Vagina (tissue), 2 donors: ENCODE measurements around the gene ARHGAP26. TPM values are rescaled to one million over a fixed set of nuclear protein-coding genes. Genes with fewer than 3 reads are reported as not detected.

ENCODE experiments used
- DNase-seq, 2 donors: peaks; one replicate each; pipeline ENCODE4 v3.0.0-alpha.2; 2017; ENCODE audit errors: extremely low spot score in 2 of 2
- H3K27ac ChIP-seq: fragments of 200-600 bp; sonication (generic); one replicate; pipeline ENCODE4 v1.5.1; 2019
- H3K27me3 ChIP-seq: fragments of 200-600 bp; sonication (generic); one replicate; pipeline ENCODE4 v1.5.1; 2019
- H3K36me3 ChIP-seq, 2 donors: fragments of 200-600 bp; sonication (generic); one replicate each; pipeline ENCODE4 v1.5.1; 2017 to 2019
- H3K4me1 ChIP-seq: fragments of 200-600 bp; sonication (generic); one replicate; pipeline ENCODE4 v1.5.1; 2019
- H3K4me3 ChIP-seq, 2 donors: fragments of 200-600 bp; sonication (generic); 1 replicate in 1 of 2; 2 replicates in 1 of 2; pipeline ENCODE4 v1.5.1; 2016 to 2019
- H3K9me3 ChIP-seq: fragments of 200-600 bp; sonication (generic); one replicate; pipeline ENCODE4 v1.5.1; 2019
- POLR2A ChIP-seq, 2 donors: fragments of 450-650 bp; IDR thresholded peaks; one replicate each; pipeline ENCODE4 v1.6.1; 2017; ENCODE audit warnings: antibody characterized with exemption in 2 of 2, mild to moderate bottlenecking in 2 of 2, moderate library complexity in 2 of 2
- POLR2AphosphoS5 ChIP-seq, 2 donors: sonication (generic); formaldehyde crosslinking; IDR thresholded peaks; one replicate each; pipeline ENCODE4 v1.9.0; 2017; ENCODE audit warnings: antibody characterized with exemption in 2 of 2, mild to moderate bottlenecking in 2 of 2, low read depth in 1 of 2; ENCODE audit not compliant: insufficient read depth in 1 of 2
- intact Hi-C: fragments of 100-400 bp; cut with DNase I; formaldehyde crosslinking; loops from one replicate; pipeline ENCODE4 v1.15.1; 2023
- total RNA-seq: library from RNA; depleted of rRNA; stranded (reverse); fragments of >200 nt; gene quantifications from one replicate; pipeline ENCODE4 v1.2.3, GENCODE V29; 2016
- TF ChIP-seq, protein P1 (sequence below), 3 experiments: fragments of 450-650 bp in 2 of 3; fragments of 200-600 bp in 1 of 3; sonication (generic) in 1 of 3; IDR thresholded peaks; one replicate each; pipeline ENCODE4 v1.5.1; 2017 to 2019; ENCODE audit warnings: antibody characterized with exemption in 3 of 3, mild to moderate bottlenecking in 2 of 3, moderate library complexity in 2 of 3

ARHGAP26 gene
- total RNA-seq, 1 donor from 2014 or later: 42.5 TPM

DNA sequence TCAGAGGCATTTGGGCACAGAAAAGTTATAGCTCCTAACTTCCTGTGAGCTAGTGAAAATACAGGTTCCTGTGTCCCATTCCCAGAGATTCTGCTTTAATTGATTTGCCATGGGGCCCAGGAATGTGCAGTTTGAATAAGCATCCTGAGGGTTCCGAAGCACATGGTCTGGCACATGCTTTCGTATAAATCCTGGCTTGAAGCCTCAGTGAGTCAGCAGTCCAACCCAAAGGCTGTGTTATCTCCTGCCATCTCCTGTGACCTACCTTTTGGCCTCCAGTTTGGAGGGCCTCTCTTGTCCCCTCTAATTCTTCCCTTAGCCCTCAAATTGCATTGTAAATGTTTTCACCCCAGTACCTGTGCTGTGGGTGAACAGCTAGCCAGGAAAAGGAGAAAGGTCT, 449.5 kb downstream of the ARHGAP26 start:
- Histone ChIP-seq H3K9me3 (no peaks in the 10 kb centered on the region), H3K4me1 (no peaks in the 10 kb centered on the region), H3K27ac (no peak overlapping the region), H3K27me3 (no peaks in the 10 kb centered on the region), H3K36me3 (peaks cover 0 to 11% of the 10 kb centered on the region in 2 donors), H3K4me3 (no peak overlapping the region)
- peak in 1 of 2 donors; percentile 34 for DNase-seq
- intact Hi-C loops: no loop called here
- TF ChIP-seq, protein P1, sequence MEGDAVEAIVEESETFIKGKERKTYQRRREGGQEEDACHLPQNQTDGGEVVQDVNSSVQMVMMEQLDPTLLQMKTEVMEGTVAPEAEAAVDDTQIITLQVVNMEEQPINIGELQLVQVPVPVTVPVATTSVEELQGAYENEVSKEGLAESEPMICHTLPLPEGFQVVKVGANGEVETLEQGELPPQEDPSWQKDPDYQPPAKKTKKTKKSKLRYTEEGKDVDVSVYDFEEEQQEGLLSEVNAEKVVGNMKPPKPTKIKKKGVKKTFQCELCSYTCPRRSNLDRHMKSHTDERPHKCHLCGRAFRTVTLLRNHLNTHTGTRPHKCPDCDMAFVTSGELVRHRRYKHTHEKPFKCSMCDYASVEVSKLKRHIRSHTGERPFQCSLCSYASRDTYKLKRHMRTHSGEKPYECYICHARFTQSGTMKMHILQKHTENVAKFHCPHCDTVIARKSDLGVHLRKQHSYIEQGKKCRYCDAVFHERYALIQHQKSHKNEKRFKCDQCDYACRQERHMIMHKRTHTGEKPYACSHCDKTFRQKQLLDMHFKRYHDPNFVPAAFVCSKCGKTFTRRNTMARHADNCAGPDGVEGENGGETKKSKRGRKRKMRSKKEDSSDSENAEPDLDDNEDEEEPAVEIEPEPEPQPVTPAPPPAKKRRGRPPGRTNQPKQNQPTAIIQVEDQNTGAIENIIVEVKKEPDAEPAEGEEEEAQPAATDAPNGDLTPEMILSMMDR (IDR thresholded peaks at IDR 0.05): no peak
- TF ChIP-seq POLR2AphosphoS5 (IDR thresholded peaks at IDR 0.05; ENCODE audit: insufficient read depth in 1 of 2, low read depth in 1 of 2) (no peak), POLR2A (IDR thresholded peaks at IDR 0.05) (no peak)

- no peak for TF ChIP-seq POLR2A (IDR thresholded peaks at IDR 0.05)
- TF ChIP-seq POLR2AphosphoS5 (IDR thresholded peaks at IDR 0.05; ENCODE audit: insufficient read depth in 1 of 2, low read depth in 1 of 2): no peak
- peaks cover 0 to 11% of the 10 kb centered on the region in 2 donors for H3K36me3 ChIP-seq
- no peak overlapping the region for H3K27ac ChIP-seq
- H3K27me3 ChIP-seq: no peaks in the 10 kb centered on the region
- no peaks in the 10 kb centered on the region for H3K4me1 ChIP-seq
- H3K4me3 ChIP-seq: no peak overlapping the region
- H3K9me3 ChIP-seq: no peaks in the 10 kb centered on the region
- intact Hi-C loops: no loop called here
- DNase-seq: no peak
Observed at GRCh38 chr5:143220748-143221251, 450.6 kb downstream of the ARHGAP26 start.

DNA sequence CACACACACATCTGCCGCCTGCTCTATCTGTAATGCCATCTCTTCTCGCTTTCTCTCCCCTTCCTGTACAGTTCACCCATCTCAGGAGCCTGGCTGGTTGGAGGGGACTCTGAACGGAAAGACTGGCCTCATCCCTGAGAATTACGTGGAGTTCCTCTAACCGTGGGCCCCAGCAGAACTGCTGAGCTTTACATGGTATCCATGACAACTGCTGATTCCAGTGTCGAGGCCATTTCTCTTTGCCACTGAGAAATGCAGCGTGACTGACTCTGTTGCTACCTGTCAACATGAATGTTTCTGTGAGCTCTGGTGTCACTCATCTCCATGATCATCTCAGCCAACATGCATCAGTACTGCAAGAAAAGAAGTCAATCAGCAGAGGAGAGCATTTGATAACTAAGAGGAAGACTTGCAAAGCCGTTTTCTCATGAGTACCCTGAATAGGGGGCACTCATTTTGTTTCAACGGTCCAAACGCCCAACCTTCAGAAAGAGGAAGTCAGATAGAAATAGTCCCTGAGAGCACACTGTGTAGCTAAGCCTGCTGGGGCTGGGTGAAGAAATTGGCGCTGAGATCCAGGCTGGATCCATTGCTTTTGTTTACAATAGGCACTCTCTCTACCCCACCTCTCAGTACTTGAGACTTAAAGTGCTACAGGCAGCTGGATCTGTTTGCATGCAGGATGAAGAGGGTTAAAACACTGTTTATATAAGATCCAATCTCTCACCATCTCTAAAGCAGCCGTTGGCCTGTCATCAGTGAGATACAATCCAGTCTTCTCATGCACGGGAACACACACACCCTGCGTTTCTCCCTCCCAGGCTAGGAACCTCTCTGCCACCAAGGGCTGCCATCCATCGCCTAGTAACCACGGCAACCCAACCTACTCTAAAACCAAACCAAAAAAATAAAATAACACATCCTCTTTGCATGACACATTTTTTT, 452.4 kb downstream of the ARHGAP26 start:
- H3K36me3 ChIP-seq: peaks cover 0 to 6% of the 10 kb centered on the region in 2 donors
- intact Hi-C loops: no loop called here

DNA sequence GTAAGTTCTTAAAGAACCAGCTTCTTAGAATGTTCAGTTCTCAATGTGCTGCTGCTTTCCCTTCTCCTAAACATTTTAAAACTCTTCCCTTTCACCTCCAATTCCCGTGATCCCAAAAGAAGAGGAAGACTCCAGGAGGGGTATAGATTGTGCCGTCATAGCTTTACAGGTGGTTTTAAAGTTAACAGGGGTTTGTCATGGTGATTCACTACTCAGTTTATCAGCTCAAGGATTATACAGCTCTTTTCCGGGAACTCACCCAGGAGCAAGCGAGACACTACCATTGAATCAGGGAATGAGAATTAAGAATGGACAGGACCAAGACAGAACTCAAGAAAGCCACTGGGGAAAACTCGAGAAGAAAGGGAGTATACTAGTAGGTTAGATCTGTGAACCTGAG, 454.5 kb downstream of the ARHGAP26 start:
- no peak overlapping the region for H3K4me3 ChIP-seq
- no peak for DNase-seq
- H3K9me3 ChIP-seq: no peaks in the 10 kb centered on the region
- no peak overlapping the region for H3K27ac ChIP-seq
- no peaks in the 10 kb centered on the region for H3K27me3 ChIP-seq
- TF ChIP-seq, protein P1 (IDR thresholded peaks at IDR 0.05): no peak
- TF ChIP-seq POLR2A (IDR thresholded peaks at IDR 0.05): no peak
- peaks cover 0 to 6% of the 10 kb centered on the region in 2 donors for H3K36me3 ChIP-seq
- no peaks in the 10 kb centered on the region for H3K4me1 ChIP-seq
- intact Hi-C loops: no loop called here

More for the DNA sequence above, 452.4 kb downstream of the ARHGAP26 start:
- no peak overlapping the region for H3K4me3 ChIP-seq
- no peaks in the 10 kb centered on the region for H3K9me3 ChIP-seq
- DNase-seq: peak in 1 of 2 donors; percentile 42
- no peaks in the 10 kb centered on the region for H3K4me1 ChIP-seq
- H3K27me3 ChIP-seq: no peaks in the 10 kb centered on the region
- TF ChIP-seq POLR2AphosphoS5 (IDR thresholded peaks at IDR 0.05; ENCODE audit: insufficient read depth in 1 of 2, low read depth in 1 of 2) (no peak), POLR2A (IDR thresholded peaks at IDR 0.05) (no peak)
- TF ChIP-seq, protein P1 (IDR thresholded peaks at IDR 0.05): no peak
- no peak overlapping the region for H3K27ac ChIP-seq

DNA sequence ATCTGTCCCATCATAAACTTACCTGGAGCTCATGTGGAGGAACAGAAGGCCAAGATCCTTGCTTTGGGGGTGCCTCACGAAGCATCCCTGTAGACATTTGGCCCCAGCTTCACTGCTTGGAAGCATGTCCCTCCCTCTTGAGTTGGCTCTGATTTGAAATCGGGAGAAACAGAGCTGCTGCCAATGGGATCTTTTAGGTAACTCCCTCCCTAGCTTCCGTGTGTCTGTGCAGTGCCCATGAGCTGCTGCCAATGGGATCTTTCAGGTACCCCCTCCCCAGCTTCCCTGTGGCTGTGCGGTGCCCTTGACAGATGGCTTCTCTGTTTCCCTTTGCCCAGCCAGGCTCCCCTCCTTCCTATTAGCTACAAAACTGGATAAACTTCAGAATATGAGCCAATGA, 455.3 kb downstream of the ARHGAP26 start:
- Histone ChIP-seq H3K27me3 (no peaks in the 10 kb centered on the region), H3K4me1 (peaks cover 6% of the 10 kb centered on the region), H3K36me3 (peaks cover 0 to 6% of the 10 kb centered on the region in 2 donors), H3K27ac (no peak overlapping the region), H3K9me3 (no peaks in the 10 kb centered on the region), H3K4me3 (no peak overlapping the region)
- TF ChIP-seq, protein P1 (IDR thresholded peaks at IDR 0.05): no peak
- TF ChIP-seq POLR2A (IDR thresholded peaks at IDR 0.05): no peak
- TF ChIP-seq POLR2AphosphoS5 (IDR thresholded peaks at IDR 0.05; ENCODE audit: insufficient read depth in 1 of 2, low read depth in 1 of 2): no peak
- intact Hi-C loops: no loop called here
- no peak for DNase-seq
